ENCODE data around the gene GLCE.

Gene GLCE

GRCh38 chr15:69145149-69145693 lies 15.2 kb upstream of the GLCE start:
- TF ChIP-seq CTCF (IDR thresholded peaks at IDR 0.05; ENCODE audit: low read depth, low read length, missing control alignments), result no peak
- no peak for DNase-seq (ENCODE audit: low read depth)
- no peak overlapping the region for H3K4me3 ChIP-seq (ENCODE audit: low read depth, low read length)

GRCh38 chr15:69145694-69146492 lies 14.5 kb upstream of the GLCE start:
- DNase-seq (ENCODE audit: low read depth), result no peak
- no peak overlapping the region for H3K4me3 ChIP-seq (ENCODE audit: low read depth, low read length)
- no peak for TF ChIP-seq CTCF (IDR thresholded peaks at IDR 0.05; ENCODE audit: low read depth, low read length, missing control alignments)

- TF ChIP-seq CTCF (IDR thresholded peaks at IDR 0.05; ENCODE audit: low read depth, low read length, missing control alignments), result no peak
- no peak for DNase-seq (ENCODE audit: low read depth)
- no peak overlapping the region for H3K4me3 ChIP-seq (ENCODE audit: low read depth, low read length)
These were observed 13.6 kb upstream of the GLCE start for GRCh38 chr15:69146724-69147435.

- DNase-seq (ENCODE audit: low read depth), result no peak
- no peak overlapping the region for H3K4me3 ChIP-seq (ENCODE audit: low read depth, low read length)
- TF ChIP-seq CTCF (IDR thresholded peaks at IDR 0.05; ENCODE audit: low read depth, low read length, missing control alignments), result no peak
These were observed 12.0 kb upstream of the GLCE start for GRCh38 chr15:69148465-69148864.

GRCh38 chr15:69149163-69149562 lies 11.3 kb upstream of the GLCE start:
- no peak for DNase-seq (ENCODE audit: low read depth)
- no peak for TF ChIP-seq CTCF (IDR thresholded peaks at IDR 0.05; ENCODE audit: low read depth, low read length, missing control alignments)
- H3K4me3 ChIP-seq (ENCODE audit: low read depth, low read length), result no peak overlapping the region

- TF ChIP-seq CTCF (IDR thresholded peaks at IDR 0.05; ENCODE audit: low read depth, low read length, missing control alignments), result no peak
- DNase-seq (ENCODE audit: low read depth), result no peak
- no peak overlapping the region for H3K4me3 ChIP-seq (ENCODE audit: low read depth, low read length)
These were observed 10.6 kb upstream of the GLCE start for GRCh38 chr15:69149803-69150202.

All from GM12864 (cell line).